GM19240 (cell line): ENCODE measurements around the gene LMAN2L.

Experiments
- DNase-seq: peaks from one replicate; pipeline ENCODE4 v3.0.0; 2011; ENCODE audit warnings: low spot score; ENCODE audit not compliant: insufficient read length

The LMAN2L gene, protein sequence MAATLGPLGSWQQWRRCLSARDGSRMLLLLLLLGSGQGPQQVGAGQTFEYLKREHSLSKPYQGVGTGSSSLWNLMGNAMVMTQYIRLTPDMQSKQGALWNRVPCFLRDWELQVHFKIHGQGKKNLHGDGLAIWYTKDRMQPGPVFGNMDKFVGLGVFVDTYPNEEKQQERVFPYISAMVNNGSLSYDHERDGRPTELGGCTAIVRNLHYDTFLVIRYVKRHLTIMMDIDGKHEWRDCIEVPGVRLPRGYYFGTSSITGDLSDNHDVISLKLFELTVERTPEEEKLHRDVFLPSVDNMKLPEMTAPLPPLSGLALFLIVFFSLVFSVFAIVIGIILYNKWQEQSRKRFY

DNA sequence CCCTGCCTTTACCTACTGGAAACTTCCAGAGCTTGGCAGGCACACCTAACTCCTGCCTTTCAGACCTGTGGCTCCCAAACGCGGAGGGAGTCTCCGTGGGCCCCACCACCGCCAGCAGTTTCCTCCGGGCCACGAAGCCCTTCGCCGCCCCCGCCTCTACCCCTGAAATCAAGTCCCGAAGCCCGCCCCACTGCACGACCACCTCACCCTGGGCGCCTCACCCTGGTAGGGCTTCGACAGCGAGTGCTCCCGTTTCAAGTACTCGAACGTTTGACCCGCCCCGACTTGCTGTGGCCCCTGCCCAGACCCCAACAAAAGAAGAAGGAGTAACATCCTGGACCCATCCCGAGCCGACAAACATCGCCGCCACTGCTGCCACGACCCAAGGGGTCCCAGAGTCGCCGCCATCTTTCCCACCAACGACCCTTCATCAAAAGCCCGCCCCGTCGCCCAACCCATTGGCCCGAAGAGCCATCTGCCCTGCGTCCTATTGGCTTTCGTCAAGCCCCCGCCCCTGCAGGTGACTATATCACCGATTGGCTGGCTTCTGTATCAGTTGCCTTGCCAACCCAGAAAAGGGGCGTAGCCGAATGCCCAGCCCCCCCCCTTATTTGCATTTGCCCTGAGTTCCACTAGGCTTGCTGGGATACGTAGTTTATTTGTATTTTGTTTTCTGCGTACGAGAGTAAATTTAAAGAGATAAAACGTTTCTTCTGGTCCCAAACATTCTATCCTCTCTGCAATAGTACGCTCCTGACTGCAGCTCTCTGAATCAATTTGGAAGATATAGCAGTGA lies at the start of gene LMAN2L:
Gene LMAN2L (minus strand): TSS at position 432 of the 796 bp plus-strand sequence. CDS start 24 bp downstream, at position 408.
- DNase-seq, result peak; percentile 88

DNA sequence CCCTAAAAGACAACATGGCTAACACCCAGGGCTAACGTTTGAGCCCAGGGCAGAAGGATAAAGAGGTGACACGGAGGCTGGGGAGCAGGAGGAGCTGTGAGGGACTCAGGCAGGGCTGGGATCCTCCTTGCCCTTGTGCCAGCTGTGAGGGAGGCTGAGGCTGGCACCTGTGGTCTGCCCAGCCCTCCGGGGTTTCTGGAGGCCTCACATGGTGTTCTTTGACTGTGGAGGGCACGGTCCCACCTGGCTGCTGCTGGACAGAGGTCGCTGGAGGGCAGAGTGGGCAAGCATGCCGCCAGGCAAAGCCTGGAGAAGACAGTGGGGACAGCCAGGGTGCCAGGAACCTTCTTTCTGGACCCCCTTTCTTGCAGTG lies 49.4 kb upstream of the LMAN2L start:
- DNase-seq, result no peak

DNA sequence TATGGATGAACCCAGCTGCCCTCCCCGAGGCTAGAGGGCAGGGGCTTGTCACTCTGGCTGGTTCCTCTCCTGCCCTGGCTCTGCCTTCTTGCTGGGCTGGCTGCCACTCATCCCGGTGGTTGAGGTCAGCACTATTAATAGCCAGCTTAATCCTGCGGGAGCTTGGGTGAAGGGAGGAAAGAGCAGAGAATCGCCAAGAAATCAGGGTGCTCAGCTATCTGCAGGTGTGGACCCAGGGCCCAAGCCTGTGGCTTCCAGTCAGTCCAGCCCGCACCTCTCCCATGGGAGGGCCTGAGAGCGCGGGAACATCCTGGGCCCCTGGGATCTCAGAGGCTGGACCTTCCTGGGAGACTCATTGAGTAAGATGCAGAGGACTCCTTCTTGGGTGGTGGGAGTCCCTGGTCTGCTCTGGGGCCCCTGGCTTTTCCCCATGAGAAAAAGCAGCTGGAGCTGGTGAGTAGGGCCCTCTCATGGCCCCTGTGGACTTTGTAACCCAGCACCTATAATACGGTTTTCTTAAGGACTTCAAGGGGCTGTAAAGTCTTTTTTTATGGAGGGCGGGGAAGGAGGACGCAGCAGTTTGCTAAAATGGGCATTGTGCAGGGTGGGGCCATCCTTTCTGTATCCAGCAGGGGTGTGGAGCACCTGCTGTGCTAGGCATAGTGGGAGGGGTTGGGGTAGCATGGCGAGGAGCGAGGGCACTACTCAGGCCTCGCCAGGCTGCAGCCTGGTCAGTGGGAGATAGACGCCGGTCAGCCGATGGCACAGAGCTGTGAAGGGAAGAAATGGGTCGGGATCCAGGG lies 48.8 kb upstream of the LMAN2L start:
- no peak for DNase-seq

DNA sequence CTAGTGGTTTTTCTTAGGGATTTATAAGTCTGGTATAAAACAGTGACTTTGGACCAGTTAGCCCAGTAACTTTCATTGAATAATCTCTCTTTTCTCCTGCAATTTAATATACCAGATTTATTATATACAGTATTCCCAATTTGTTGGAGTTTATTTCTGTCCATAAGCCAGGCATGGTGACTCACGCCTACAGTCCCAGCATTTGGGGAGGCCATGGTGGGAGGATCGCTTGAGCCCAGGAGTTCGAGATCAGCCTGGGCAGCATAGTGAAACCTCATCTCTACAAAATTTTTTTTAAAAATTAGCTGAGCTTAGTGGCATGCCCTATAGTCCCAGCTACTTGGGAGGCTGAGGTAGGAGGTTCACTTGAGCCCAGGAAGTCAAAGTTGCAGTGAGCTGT lies 47.5 kb upstream of the LMAN2L start:
- DNase-seq, result no peak

DNA sequence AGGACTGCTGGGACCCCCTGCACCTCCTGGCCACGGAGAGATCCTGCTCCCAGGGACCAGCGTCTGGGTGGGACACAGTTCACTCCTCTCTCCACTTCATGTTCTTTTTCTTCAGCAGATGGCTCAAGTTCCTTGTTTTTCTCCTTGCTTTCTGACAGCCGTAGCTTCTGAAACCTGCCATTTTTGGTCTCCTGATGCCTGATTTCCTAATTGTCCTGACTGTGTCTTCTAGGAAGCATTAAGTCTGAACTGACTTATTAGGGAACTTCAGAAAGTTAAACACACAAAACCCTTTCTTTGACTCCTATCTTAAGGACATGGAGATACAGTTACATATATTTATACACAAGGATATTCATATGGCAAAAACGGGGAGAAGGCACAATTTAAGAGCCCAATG lies 43.5 kb upstream of the LMAN2L start:
- DNase-seq, result no peak

DNA sequence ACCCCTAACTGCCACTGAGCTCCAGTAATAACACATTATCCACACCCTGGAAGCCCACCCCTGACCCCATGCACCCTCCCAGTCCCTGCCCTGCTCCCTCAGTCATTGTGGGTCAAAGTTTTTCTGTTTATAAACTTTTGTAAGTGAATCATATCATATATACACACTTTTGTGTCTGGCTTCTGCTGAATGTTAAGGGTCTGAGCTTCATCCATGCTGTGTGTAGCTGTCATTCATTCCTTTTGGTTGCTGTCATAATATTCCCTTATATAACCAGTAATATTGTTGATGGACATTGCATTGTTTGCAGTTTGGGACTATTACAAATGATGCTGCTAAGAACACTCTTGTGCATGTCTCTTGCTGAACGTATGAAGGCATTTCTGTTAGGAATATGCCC lies 35.3 kb upstream of the LMAN2L start:
- no peak for DNase-seq

DNA sequence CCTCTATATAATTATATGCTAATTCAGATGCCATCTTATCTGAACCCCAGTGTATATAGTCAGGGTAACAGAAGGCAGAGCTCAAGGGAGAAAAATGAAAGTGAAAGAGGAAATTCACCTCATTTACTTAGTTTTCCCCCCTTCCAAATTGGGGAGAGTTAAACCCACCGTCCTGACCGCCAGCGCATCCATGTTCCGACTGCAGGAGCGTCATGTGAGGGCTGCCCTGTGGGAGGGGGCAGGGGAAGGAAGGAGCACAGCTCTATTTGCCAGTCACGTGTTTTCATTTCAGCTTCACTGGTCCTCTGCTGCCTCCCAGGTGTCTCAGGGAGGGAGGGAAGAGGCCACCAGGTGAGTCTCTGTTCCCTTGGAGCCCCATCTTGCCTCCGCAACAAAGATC lies 34.1 kb upstream of the LMAN2L start:
- DNase-seq, result no peak

DNA sequence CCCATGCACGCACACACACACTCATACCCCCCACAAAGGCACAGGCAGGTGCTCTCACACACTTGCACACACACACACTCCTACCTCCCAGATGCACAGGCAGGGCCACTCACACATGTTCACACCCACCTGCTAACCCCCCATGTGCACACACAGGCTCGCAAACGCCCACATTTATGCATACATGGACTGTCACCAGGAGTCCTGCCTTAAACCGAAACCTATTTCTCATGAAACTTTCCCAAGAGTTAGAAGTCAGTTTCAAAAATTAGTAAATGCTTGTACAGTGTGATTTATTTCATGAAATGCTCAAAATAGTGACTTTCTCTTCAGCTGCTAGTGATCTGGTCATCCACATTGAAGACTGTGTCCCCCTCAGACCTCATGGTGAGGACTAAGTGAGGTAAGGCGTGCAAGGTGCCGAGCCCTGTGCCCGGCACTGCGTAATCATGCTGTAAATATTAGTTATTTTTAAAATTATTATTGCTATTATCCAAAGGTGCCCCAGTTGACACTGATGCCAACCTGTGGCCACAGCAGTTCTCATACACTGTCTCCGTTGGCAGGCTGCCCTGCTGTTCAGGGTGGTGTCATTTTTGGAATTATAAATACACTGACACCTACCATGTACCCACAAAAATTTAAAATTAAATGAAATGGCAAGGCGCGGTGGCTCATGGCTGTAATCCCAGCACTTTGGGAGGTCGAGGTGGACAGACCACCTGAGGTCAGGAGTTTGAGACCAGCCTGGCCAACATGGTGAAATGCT lies 33.2 kb upstream of the LMAN2L start:
- DNase-seq, result no peak

DNA sequence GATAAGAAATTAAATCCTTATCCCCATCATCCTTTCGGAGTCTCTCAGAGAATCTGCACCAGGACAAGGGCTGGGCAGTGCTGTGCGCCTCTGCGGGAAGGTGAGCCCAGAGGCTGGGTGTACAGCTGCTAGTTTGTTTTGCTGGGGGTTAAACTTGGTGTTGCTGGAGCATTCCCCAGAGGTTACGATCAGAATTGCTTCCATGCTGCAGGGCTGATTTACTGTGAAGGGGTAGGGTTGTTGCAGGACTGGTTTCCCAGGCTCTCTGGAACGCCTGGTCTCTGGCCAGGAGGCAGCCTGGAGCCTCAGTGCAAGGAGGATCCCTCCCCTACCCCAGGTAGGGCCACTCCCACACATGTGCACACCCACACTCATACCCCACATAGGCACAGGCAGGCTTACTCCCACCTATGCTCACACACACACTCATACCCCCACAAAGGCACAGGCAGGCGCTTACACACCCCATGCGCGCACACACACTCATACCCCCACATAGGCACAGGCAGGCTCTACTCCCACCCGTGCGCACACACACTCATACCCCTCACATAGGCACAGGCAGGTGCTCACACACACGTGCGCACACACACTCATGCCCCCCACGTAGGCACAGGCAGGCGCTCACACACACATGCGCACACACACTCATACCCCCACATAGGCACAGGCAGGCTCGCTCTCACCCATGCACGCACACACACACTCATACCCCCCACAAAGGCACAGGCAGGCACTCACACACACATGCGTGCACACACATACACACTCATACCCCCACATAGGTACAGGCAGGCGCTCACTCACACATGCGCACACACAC lies 32.1 kb upstream of the LMAN2L start:
- no peak for DNase-seq

DNA sequence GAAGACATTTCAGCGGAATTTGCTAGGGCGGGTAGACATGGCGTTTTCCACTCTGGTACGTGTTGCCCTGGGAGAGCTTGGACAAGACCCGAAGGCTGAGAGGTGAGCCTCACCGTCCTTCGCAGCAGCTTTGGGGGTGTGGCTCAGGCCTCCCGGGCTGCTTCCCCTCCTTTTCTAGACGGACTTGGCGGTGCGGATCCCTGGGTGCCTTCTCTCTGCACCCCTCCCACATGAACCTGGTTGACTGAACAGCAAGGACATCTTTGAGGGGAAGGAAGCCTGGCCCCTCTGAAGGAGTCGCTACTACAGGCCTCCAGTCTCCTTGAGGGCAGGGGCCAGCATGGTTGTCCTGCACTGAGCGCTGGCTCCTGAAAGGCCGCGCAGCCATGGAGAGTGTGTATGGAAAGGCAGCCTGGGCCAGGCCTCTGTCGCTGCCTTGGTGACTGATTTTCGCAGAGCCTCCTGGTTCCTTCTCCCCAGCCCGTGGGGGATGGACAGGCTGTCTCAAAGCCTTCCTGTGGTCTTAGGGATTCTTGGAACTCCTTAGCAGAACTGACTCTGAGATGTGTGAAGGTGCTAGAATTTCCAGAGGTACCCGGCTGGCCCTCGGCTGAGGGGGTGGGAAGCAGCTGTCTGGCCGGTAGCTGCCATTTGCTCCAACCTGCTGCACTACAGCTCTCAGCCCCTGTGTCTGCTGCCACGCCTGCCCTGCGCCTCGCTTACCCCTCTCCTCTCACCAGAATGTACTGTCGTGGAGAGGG lies 30.8 kb upstream of the LMAN2L start:
- DNase-seq, result no peak

DNA sequence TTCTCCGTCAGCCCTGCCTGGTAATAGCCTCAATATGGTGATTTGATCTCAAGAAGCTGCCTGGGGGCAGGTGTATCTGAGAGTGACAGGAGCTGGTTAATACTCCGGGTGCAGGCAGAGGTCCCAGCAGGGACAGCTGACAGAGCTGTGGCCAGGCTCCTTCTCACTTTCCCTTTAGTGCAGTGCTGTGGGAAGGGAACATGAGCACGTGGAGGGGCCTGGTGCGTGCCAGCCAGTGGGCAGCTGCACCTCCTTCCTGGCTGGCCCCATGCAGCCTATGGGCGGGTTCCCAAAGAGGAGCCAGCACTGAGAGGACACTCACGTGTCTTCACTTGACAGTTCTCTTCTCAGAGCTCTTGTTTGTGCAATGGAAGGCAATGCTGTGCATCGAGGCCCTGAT lies 29.9 kb upstream of the LMAN2L start:
- DNase-seq, result no peak

DNA sequence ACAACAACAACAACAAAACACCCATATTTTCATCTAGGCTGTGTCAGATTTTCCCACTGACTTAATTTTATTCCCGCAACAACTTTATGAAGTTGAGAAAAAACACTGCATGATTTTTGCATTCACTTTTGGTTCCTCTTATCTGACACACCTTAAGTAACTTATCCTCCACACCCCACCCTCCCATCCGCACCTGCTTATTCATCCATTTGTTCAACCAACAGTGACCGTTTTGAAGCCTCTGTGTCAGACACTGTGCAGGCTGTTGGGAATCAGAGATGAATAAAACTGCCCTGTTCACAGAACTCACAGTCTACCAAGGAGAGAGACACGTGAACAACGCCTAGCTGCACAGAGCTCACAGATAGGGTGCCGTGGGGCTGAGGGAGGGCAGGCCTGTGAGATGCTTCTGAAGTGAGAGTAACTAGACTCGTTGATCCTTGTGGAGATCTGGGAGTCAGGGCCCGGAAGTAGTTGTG lies 28.3 kb upstream of the LMAN2L start:
- DNase-seq, result no peak

DNA sequence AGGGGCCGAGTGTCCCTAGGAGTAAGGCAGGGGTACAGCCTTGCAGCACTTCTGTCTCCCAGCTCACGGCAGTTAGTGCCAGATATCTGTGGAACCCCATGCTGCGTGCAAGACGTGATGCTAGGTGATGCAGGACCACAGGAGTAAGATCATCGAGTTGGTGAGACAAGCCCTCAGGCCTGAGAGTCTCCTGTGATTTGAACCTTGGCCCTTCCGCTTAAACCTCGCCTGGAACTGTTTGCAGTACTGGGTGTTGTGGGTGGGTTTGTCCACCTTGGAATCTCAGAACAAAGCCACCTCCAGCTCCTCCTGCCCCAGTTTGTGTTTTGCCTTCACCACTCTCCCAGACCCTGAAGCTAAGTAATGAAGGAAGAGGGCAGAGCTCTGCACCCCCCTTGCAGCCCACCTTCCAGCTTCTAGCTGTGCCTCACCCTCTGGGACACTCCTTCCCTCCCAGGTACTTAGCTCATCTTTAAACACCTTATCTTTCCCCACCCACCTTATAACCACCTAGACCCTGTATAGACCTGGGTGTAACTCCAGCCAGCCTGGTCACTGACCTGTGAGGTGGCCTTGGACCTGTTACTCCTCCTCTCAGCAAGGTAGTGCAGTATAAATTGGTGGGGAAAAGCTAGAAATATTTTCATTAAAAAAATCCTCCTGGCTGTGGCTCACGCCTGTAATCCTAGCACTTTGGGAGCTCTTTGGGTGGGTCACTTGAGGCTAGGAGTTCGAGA lies 27.4 kb upstream of the LMAN2L start:
- no peak for DNase-seq

DNA sequence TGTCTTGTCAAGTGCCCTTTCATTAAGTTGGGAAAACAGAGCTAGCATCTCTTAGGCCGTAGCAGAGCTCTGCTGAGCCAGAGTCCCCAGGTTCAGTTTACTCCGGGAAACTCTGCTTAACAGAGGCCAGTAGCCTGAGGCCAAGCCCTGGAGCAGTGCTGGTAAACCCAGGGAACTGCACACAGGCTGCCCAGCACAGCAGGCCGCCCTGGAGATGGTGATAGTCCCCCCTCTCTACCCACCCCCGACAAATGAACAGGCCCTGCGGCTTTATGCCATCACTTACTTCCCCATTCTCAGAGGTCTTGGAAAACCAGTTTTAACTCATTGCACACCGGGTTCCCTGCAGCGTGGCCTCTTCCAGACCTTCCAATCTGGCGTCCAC lies 24.4 kb upstream of the LMAN2L start:
- DNase-seq, result no peak

DNA sequence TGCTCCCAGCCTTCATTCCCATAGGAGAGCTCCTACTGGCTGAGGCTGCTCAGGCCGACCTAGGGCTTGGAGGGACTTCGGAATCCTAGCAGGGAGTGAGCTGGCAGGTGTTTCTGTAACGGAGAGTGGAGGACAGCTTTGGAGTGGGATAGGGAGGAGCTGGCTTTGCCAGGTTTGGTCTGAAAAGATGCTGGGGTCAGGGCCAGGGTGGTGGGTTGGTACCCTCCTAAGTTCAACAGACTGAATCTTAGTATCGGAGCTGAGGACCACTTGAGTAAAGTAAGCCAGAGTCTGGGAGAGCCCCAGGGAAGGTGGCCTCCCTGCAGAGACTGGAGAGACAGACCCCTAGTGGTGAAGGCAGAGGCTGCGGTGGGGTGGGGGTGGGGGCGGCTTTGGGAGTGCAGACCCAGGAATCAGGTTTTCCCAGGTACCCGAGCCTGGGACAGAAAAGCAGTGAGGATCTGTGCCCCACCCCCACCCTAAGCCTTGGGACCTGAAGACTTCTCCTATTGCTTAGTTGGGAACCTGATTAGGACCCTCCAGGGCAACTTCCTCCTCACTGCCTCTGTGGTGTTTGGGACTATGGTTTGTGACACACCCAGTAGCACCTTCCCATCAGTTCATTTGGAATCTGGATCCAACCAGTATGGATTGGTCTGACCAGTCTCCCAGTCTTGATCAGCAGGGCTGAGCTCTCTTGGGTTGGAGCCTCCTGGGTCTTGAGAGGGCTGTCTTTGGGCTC lies 23.8 kb upstream of the LMAN2L start:
- no peak for DNase-seq

DNA sequence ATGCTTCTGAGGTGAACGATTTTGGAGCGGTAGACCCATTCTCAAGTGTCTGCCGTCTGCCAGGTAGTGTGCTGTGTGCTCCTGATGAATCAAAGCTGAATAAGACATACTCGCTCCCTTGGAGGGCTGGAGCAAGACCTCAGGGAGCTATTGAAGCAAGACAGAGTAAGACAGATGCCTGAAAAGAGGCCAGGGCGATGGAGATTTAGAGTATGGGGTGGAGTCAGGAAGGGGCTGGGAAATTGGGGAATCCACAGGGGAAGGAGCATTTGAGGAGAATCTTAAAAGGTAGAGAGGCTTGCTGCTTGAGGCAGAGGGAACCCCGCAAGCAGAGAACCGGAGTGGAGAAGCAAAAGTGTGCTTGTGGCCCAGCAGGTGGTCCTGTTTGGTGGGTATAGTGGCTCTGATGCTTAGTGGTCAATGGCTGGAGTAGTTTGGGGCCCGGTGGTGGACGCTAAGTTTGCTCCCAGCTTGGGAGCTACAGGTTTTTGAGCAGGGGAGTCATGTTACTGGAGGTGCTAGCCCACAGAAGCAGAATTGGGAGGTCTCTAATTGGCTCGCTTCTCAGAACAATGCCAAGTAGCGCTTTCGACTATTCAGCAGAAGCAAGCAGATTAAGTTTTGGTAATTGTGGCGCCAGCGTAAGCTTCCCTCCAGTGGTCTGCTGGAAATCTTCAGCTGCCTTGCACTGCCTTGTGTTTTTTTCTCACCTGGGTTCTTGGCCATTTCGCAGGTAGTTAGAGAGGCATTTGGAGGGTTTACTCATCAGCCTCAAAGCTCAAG lies 22.9 kb upstream of the LMAN2L start:
- DNase-seq, result no peak
